NOMO-1 treated with DMSO at 0.1 percent for 48 hours (cell line): ENCODE results near the gene DPF3.

Experiments
- DNase-seq: peaks from one replicate; lab custom pipeline; 2025; ENCODE audit not compliant: unreplicated experiment; lab: John Stamatoyannopoulos, UW

Gene DPF3

DNA sequence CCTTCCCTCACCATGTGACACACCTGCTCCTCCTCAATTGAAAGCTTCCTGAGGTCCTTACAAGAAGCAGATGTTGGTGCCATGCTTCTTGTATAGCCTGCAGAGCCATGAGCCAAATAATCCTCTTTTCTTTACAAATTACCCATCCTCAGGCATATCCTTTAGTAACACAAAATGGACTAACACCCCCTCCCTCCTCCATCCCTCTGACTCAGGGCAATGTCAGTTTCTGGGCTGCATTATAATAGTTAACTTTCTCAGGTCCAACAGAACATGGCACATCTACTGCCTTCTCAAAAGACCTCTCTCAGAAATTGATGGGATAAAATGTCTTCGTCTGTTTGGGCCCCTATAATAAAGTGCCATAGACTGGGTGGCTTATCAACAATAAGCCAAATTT is 287.0 kb downstream of the DPF3 start:
- no peak for DNase-seq

DNA sequence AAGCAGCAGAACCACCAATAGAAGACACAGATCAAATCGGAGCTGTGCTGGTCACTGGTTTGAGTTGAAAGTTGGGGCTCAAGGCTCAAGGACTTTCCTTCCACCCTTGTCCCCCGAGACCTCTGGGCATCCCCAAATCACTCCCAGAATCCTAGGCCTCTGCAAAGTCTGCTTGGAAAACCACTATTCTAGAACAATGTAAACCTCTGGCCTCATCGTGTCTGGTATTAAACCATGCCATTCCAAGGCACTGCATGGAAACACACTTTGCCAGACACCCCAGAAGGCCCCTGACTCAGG is 288.0 kb downstream of the DPF3 start:
- no peak for DNase-seq

DNA sequence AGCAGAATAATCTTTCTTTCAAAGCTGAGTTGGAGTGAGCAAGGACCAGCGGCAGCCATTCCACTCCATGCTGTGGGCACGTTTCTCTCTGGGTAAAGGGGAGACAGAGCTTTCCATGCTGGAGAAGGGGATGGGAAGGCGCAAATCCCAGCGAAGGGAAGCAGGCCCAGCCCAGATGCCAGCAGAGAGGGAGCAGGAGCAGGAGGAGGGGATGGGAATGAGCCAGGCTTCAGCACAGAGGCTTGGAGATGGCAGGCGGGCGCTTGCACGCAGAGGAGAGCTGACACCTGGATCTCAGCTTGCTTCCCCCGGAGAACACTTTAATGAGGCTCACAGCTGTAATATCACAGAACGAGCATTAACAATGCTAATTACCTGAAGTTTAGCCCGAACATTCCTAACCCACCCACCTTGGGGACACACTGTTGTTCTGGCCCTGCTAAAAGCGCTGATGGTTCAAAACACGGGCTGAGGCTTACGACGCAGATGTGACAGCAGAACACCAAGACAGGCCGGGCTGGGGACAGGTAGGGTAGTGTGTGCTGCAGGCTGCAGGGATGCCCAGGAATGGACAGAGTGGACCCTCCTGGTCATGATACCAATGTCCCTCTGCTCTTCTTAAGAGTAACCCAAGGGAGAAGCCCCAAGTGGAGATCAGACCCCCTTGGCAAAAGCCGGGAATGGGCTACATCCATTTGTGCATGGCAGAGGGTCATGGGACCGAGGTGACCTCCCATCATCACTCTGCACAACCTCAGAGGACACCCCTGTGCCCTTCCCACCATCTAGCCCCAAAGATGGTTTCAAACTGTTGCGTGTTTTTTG is 288.6 kb downstream of the DPF3 start:
- no peak for DNase-seq

GRCh38 chr14:72604133-72604532 is 289.8 kb downstream of the DPF3 start:
- DNase-seq = no peak

DNA sequence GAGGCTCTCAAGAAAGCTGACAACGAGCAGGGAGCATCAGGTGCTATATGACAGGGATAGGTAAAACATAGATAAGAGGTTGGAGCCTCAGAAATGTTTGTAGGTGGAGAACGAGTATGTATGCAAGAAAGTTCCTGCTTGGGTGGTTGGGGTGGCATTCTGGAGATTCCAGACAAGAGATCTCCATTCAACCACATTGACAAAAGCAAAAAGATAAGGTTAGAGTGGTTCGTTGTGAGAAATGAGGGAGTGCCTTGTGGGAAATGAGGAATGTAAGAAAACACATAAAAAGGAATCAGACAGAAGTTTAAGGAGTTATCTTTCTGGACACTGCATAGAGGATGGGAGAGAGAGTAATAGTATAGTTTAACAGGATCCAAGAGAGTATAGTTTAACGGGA is 290.3 kb downstream of the DPF3 start:
- no peak for DNase-seq

GRCh38 chr14:72600551-72601330 is 293.2 kb downstream of the DPF3 start:
- no peak for DNase-seq

DNA sequence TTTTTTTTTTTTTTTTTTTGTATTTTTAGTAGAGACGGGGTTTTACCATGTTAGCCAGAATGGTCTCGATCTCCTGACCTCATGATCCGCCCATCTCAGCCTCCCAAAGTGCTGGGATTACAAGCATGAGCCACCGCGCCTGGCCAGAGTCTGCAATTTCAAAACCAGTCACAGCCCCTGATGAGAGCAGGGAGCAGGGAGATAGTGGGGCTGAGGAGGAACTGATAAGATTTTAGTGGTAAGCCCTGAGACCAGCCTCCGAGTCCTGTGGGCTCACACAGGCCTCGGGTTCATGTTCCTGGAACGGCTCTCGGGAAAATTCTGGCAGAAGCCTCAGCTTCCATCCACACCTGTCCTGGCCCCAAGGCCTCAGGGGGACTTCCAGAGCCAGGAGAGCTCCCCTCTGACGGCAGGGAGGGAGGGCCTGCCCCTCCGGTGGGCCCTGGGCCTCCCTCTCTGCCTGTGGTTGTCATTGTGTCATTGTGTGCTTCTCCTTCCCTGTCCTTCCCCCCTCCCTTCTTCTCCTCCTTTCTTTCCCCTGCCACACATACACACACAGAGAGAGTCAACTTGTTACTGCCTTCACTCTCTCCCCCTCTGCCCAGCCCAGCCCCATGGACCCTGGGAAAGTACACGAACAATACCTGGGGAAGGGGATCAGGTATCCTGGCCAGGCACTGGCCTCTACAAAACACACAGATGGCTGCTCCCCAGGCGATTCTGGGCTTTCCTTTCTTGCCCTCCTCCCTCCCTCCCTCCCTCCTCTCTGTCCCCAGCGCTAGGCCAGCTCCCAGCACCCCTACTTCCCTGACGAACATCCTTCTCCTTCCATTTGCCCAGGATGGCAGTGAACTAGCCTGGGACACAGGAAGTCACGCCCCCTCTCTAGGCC is 294.1 kb downstream of the DPF3 start:
- no peak for DNase-seq

DNA sequence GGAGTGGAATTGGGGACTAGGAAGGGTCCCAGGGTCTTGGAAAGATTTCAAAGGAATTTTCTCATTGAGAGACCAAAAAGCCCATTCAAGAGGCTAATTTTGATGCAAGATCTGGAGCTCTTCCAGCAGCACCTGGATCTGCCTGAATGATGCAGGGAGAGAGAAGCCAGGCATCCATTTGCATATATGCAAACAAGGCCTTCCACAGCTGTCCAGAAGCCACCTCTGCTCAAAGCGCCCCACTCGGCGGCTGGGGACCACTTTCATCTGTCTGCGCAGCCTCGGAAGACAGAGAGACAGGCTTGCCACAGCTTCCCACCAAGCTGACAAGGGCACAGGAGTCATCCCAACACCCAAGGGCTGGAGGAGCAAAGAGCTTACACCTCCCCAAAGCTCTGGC is 295.6 kb downstream of the DPF3 start:
- DNase-seq = no peak

DNA sequence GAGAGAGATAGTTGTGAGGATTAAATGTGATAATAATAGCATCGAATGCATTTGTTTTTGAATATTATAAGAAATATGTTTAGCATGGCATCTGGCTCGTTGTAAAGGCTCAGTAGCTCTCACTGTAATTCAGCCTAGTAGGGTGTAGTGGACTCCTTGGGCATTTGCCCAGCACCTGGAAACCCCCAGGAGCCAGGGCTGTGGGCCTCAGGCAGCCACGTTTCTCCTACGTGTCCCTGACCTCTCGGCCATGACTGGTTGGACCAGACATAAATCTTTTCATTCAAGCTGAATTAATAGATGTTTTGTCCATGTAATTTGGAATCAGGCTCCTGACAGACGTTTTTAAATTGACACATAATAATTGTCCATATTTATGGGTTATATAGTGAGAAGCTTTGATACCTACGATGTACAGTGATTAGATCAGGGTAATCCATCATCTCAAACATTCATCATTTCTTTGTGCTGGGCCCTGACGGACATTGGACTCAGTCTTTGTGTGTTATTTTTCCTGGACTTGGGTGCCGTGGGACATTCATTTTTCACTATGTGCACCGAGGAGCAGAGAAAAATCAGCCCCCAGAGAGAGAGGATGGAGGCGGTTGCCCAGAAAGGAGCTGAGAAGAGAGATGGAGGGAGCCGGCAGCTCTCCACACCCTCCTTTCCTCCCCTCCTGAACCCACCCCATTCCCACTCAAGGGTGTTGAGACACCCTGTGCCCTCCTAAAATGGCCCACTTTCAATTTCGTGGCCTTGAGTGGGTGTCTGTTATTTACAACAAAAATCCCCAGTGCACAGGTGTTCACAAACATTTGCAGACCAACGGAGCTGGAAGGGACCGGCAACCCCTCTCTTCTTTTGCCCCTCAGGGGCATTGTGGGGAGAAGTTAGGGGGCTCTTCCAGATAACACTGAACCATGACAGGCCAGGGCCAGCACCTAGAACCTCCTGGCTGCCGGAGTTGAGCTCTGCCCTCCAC is 296.4 kb downstream of the DPF3 start:
- no peak for DNase-seq

- no peak for DNase-seq
Measured at GRCh38 chr14:72595152-72595862, 298.6 kb downstream of the DPF3 start.

GRCh38 chr14:72594099-72594901 is 299.6 kb downstream of the DPF3 start:
- peak; percentile 47 for DNase-seq

DNA sequence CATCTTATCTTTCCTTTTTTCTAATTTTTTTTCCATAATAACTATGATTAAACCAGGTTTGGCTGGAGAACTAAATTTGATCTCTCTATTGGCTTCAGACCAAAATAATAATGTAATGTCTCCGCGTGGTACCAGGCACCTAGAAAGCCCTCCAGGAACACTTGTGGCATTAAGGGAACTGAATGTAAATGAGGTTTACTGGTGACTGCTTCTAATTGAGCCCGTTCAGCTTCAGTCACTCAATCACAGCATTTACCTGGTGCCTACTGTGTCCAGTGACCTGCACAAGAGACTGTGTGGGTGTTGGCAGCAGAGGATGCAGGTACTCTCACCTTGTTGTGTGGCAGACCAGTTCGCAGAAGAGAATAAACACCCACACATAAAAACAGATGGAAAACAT is 302.5 kb downstream of the DPF3 start:
- no peak for DNase-seq

- no peak for DNase-seq
Measured at GRCh38 chr14:72590577-72590976, 303.3 kb downstream of the DPF3 start.

- DNase-seq = no peak
Measured at GRCh38 chr14:72589652-72590051, 304.2 kb downstream of the DPF3 start.

DNA sequence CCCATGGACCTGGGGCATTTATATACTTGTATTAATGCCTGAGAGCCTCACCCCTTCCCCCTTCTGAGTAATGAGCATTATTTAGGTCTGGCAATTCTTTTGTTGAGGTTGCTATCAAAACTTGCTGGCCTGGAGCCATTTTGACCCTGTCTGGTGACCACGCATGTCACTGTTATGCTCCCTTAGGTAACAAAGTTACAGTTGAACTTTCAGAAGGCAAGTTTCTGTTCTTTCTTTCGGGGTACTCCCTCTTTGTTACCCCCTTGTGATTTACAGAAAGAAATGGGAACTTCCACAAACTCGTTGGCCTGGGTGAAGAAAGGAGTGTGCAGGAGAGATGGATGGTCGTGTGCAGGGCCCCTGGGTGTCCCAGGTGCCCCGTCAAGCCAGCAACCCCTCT is 305.4 kb downstream of the DPF3 start:
- DNase-seq = no peak

DNA sequence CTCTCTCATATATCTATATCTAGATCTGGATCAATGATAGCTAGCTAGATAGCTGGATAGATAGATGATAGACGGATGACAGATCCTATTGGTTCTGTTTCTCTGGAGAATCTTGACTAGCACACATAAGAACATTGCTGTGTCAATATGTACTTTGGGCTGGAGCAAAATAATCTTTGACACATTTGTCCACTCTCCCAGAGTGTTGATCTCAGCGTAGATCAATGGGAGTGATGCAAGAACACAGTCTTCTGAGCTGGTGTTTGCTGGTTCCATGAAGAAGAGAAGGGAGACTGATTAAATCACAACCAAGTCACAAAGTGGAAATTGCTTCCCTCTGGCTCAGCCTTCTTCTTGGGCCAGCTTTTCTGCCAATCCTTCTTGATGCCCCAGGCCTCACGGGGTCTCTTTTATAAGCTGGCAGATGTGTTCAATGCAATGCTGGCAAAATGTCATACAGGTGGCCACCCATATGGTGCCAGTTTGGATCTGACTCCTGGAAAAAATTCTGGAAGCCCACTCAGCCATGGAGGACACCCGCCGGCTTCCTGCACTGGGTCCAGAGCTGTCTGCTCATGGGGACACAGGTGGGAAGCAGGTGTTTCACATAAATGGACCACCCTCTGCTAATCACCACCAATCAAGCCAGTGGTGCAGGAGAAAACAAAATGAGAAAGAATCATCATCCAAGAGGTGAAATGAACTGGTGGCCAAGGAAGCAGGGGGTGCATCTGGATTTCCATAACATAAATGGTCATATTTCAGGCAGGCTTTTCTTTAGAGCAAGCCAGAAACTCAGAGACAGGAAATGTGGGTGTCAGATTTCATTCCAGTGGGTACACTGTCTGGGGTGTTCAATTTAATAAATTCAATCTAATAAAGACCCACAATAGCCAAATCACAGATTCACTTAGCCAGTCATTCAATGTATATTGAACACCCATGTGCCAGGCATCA is 310.3 kb downstream of the DPF3 start:
- no peak for DNase-seq

- no peak for DNase-seq
Measured at GRCh38 chr14:72582582-72582981, 311.3 kb downstream of the DPF3 start.

DNA sequence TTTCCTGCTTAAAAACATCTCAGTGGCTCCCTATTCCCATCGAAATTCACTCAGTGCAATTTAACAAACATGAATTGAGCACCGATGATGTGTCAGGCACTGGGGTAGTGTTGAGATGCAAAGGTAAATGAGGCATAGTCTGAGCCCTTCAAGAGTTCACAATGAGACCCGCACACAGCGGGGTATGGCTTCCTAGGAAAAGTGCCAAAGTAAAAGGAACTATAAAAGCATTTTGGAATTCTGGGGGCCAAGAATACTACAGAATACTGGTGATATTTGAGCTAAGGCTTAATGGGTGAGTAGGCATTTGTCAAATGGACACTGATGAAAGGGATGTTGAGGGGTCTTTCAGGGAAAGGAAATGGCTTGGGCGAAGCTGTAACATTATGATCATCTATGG is 315.4 kb downstream of the DPF3 start:
- DNase-seq = no peak
